Activated effector memory CD4-positive, alpha-beta T cell treated with Interleukin-2 at 50 U/mL for 16 hours (primary cell): ENCODE measurements around the gene RNF144A.
A peak's percentile ranks its signal among the peaks of the same experiment; 100 is the strongest.

ENCODE experiments used
- DNase-seq: peaks from one replicate; pipeline ENCODE4 v3.0.0-alpha.2; 2020

The RNF144A gene

DNA sequence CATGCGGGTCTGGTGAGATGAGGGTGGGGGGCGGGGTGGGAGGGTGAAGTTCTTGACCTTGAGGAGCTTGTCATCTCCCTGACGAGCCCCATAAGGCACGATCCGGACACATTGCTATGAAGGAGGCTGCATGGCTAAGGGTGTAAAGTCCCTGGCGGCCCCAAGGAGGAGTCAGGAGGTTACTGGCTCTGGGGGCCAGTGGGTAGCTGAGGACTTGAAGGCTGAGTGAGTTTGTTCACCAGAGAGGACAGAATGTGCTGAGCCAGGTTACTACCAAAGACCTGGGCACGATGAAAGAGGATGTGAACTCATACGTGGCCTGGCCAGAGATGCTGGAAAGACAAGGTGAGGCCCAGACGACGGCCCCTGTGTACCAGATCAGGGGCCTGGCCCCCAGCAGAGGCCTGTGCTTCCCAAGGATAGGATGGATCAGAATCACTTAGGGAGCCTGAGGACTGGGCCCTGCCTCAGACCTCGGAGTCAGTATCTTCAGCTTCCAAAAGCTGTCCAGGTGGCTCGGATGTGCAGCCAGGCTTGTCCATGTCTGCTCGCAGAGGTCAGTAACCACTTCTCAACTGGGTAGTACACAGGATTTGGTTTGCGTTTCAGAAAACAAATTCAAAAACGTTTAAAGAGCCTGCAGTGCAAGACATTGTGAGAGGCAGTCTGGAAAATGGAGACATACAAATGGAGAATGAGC lies 110.9 kb downstream of the RNF144A start:
- no peak for DNase-seq

- no peak for DNase-seq
Measured at GRCh38 chr2:7028846-7029245, 111.6 kb downstream of the RNF144A start.

- DNase-seq: no peak
Measured at GRCh38 chr2:7029291-7030059, 112.3 kb downstream of the RNF144A start.

DNA sequence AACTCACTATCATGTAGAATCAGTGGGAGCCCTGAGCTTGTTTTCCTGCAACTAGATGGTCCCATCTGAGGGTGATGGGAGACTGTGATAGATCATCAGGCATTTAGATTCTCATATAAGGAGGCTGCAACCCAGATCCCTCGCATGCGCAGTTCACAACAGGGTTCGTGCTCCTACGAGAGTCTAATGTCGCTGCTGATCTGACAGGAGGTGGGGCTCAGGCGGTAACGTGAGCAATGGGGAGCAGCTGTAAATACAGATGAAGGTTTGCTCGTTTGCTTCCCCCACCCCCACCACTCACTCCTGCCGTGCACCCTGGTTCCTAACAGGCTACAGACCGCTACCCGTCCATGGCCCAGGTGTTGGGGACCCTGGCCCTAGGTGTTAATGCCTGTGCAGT lies 113.6 kb downstream of the RNF144A start:
- DNase-seq: no peak

DNA sequence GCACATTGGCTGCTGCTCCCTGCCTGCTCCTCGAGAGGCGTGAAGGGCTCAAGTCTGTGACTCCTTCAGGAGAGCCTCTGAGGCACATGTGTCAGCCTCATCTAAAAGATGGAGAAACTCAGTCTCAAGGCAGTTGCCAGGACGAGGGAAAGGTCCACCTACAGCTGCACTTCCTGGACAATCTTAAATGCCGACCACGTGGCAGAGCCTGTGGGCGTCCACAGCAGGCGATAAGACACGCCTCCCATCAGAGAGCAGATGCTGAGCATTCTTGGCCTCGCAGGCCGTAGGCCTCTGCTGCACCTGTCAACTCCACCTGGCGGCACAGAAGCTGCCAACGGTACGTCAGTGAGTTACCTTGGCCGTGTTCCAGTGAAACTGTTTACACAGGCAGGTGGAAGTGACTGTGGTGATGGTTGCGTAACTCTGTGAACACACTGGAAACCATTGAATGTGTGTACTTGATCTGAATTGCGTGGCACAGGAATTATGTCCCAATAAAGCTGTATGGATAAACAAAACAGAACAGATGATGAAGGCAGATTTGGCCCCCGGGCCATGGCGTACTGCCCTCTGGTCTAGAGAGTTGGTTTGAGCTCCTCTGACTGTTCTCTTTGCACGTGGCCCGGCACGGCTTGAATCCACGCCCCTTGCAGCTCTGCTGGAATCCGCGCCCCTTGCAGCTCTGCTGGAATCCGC lies 114.5 kb downstream of the RNF144A start:
- DNase-seq: peak; percentile 58

DNA sequence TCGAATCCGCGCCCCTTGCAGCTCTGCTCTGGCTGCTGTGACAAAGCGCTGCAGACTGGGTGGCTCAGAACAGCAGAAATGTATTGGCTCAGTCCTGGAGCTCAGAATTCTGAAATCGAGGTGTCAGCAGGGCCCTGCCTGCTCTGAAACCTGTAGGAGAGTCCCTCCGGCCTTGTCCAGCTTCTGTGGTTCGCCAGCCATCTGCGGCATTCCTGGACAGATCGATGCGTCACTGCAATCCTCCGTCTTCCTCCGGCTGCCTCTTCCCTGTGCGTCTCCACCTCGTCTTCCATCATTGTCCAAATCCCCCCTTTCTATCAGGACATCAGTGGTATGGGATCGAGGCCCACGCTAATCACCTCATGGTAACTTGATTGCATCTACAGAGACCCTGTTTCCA lies 115.2 kb downstream of the RNF144A start:
- DNase-seq: no peak

DNA sequence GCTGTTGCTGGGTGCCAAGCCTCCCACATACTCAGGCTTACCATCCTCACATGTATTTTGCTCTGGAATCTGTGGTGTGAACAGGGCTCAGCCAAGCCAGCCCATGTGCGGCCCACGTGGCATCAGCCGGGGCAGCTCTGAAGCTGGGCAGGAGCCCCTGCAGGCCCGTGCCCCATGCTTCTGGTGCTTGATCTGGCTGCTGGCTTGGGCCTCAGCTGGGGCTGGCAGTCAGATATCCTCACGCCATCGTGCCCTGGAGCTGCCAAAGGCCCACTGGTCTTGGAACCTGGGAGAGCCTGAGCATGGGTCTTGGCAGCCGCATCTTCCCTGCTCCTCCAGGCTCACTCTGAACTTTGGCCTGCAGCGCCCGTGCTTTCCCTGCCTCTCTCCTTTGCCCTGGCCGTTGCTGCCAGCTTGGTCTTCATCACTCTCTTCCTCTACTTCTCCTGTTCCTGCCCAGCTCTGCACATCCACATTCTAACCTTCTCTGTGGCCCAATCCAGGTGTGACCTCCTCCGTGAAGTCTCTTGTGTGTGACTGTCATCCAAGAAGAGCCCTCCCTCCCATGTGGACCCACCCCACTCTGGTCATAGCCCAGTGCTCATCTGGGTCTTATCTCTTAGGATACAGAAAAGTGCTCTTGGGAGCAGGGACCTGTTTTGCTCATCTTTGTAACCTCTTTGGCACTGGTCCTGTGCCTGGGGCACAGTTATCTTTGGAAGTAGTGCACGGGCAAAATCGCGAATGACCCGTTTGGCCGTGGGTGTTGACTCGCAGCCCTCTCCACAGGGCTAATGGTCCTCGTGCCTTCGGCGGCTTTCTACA lies 116.1 kb downstream of the RNF144A start:
- DNase-seq: no peak

DNA sequence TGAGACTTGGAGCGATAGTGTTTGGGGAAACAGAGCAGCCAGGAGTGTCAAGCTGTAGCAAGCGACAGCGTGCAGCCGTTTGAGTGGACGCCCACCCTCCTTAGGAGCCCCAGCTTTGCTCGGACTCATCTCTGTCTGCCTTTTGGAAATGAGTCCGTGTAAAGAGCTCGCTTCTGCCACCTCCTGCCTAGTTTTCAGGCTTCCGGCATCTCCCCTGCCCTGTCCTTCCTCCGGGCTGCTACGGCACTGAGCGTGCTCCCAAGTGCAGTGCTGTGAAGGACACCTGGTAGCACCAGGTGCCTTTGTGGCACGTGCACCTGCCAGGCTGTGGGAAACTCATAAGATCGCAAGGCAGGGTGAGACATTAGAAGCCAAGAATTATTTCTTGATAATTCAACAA lies 117.1 kb downstream of the RNF144A start:
- no peak for DNase-seq

DNA sequence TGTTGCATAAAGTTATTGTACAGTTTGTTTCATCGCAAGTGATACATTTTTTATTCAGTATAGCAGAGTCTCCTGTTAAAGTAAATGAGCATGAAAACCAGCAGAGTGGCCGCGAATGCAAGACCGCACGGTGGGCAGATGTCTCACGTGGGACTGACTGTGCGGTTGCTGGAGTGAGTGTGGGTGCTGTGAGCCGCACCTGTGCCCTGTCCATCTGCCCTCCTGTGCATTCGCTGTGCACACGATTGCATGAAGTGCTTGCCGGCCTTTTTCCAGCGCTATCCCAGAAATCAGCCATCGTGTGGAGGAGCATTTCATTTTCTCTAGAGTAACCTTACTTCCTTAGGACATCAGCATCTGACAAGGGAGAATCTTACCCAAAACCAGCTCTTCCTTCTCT lies 118.7 kb downstream of the RNF144A start:
- DNase-seq: no peak

- DNase-seq: peak; percentile 10
Measured at GRCh38 chr2:7037340-7038333, 120.4 kb downstream of the RNF144A start.

DNA sequence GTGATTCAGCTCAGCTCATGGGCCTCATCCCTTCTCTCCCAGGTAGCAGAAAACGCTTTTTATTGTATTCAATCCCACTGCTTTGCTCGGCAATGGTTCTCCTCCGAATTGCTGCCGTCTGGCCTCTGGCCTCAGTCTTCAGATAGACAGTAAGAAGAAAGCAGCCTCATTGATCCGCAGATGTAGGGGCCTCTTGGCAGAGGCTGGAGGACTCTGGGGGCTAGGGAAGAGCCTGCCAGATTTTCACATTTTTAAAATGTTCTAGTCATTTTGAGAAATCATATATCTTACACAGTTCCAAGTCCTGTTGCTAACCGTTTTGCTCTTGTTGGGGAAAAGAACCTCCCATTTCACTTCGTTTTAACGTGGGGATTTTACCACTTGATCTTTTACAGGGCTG lies 123.3 kb downstream of the RNF144A start:
- DNase-seq: no peak

GRCh38 chr2:7041421-7041820 lies 124.2 kb downstream of the RNF144A start:
- DNase-seq: no peak

DNA sequence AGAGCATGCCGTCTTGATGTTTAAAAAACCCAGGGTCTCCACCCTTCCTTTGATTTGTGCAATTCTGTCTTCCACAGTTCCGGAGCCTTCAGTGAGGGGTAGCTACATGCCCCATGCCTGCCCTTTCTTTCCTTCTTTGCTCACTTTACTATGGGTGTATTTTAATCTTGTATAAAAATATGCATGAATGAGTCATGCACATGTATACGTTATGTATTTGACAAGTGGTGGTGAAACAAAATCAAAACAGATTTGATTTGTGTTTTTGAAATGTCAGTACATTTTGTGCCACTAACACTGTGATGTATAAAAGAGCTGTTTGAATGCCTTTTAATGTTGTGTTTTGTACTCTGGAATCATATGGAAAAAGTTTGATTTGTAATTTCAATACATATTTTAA lies 126.5 kb downstream of the RNF144A start:
- no peak for DNase-seq

- peak; percentile 45 for DNase-seq
Measured at GRCh38 chr2:7044253-7045250, 127.3 kb downstream of the RNF144A start.

GRCh38 chr2:7045601-7046590 lies 128.7 kb downstream of the RNF144A start:
- DNase-seq: no peak

- no peak for DNase-seq
Measured at GRCh38 chr2:7047661-7048060, 130.4 kb downstream of the RNF144A start.

- DNase-seq: no peak
Measured at GRCh38 chr2:7048762-7049294, 131.6 kb downstream of the RNF144A start.

DNA sequence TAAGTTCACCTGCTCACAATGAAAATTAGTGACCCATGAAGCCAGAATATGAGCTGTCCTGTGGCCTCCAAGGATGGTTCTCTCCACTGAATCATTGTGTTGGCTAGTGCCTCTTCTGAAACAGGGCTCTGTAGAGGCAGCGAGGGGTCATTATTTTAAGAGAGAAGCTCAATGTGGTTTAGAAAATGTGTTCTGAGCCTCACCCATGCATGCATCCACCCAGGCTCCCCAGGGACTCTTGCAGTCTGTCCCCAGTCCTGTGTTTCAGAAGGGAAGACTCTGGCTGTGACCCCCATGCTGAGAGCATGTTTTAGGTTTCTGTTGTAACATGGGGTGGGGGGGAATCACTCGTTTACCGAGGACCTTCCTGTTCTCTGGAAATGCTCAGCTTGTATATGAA lies 135.2 kb downstream of the RNF144A start:
- DNase-seq: no peak
